ENCODE results near the gene PTMA.
A peak's percentile ranks its signal among the peaks of the same experiment; 100 is the strongest.

GRCh38 chr2:231674587-231675338 is 33.6 kb upstream of the PTMA start:
- TF ChIP-seq CTCF (IDR thresholded peaks at IDR 0.05; ENCODE audit: low read length), result peak; percentile 98
- no peak for TF ChIP-seq EZH2 (IDR thresholded peaks at IDR 0.05; ENCODE audit: borderline replicate concordance, low read length)
